ENCODE measurements around the gene PPP1CA.

The PPP1CA gene

GRCh38 chr11:67366961-67367760, 34.5 kb downstream of the PPP1CA start:
- Histone ChIP-seq H3K9ac (ENCODE audit: low read length) (no peak overlapping the region), H3K36me3 (ENCODE audit: insufficient read depth, low read length) (no peaks in the 10 kb centered on the region), H3K4me1 (ENCODE audit: insufficient read depth, low read length) (peaks cover 74% of the 10 kb centered on the region), H3K4me3 (ENCODE audit: low read depth in 1 of 2, low read length in 2 of 2) (peak overlapping the region in 1 of 2 donors; percentile 27), H3K27me3 (ENCODE audit: control insufficient read depth in 1 of 2, insufficient read depth in 2 of 2, low read length in 2 of 2) (no peaks in the 10 kb centered on the region), H3K27ac (ENCODE audit: low read depth, low read length) (peak overlapping the region; percentile 77), H3K9me3 (ENCODE audit: low read length) (no peaks in the 10 kb centered on the region)

GRCh38 chr11:67366546-67366945, 35.1 kb downstream of the PPP1CA start:
- peak overlapping the region; percentile 27 for H3K9ac ChIP-seq (ENCODE audit: low read length)

GRCh38 chr11:67365736-67366444, 35.8 kb downstream of the PPP1CA start:
- Histone ChIP-seq H3K4me3 (ENCODE audit: low read depth in 1 of 2, low read length in 2 of 2) (peak overlapping the region in 1 of 2 donors; percentile 27), H3K27ac (ENCODE audit: low read depth, low read length) (peak overlapping the region; percentile 89), H3K4me1 (ENCODE audit: insufficient read depth, low read length) (peaks cover 61% of the 10 kb centered on the region), H3K9ac (ENCODE audit: low read length) (peak overlapping the region; percentile 27), H3K27me3 (ENCODE audit: control insufficient read depth in 1 of 2, insufficient read depth in 2 of 2, low read length in 2 of 2) (no peaks in the 10 kb centered on the region), H3K36me3 (ENCODE audit: insufficient read depth, low read length) (no peaks in the 10 kb centered on the region), H3K9me3 (ENCODE audit: low read length) (no peaks in the 10 kb centered on the region)

More at GRCh38 chr11:67366546-67366945, 35.1 kb downstream of the PPP1CA start:
- no peaks in the 10 kb centered on the region for H3K36me3 ChIP-seq (ENCODE audit: insufficient read depth, low read length)
- peak overlapping the region in 1 of 2 donors; percentile 27 for H3K4me3 ChIP-seq (ENCODE audit: low read depth in 1 of 2, low read length in 2 of 2)
- no peaks in the 10 kb centered on the region for H3K9me3 ChIP-seq (ENCODE audit: low read length)
- peak overlapping the region; percentile 89 for H3K27ac ChIP-seq (ENCODE audit: low read depth, low read length)
- no peaks in the 10 kb centered on the region for H3K27me3 ChIP-seq (ENCODE audit: control insufficient read depth in 1 of 2, insufficient read depth in 2 of 2, low read length in 2 of 2)
- H3K4me1 ChIP-seq (ENCODE audit: insufficient read depth, low read length) = peaks cover 68% of the 10 kb centered on the region

GRCh38 chr11:67364783-67365722, 36.6 kb downstream of the PPP1CA start:
- no peaks in the 10 kb centered on the region for H3K36me3 ChIP-seq (ENCODE audit: insufficient read depth, low read length)
- H3K4me3 ChIP-seq (ENCODE audit: low read depth in 1 of 2, low read length in 2 of 2) = peak overlapping the region in 1 of 2 donors; percentile 27
- H3K27ac ChIP-seq (ENCODE audit: low read depth, low read length) = peak overlapping the region; percentile 89
- H3K9me3 ChIP-seq (ENCODE audit: low read length) = no peaks in the 10 kb centered on the region
- no peak overlapping the region for H3K9ac ChIP-seq (ENCODE audit: low read length)
- H3K27me3 ChIP-seq (ENCODE audit: control insufficient read depth in 1 of 2, insufficient read depth in 2 of 2, low read length in 2 of 2) = no peaks in the 10 kb centered on the region
- peaks cover 54% of the 10 kb centered on the region for H3K4me1 ChIP-seq (ENCODE audit: insufficient read depth, low read length)

- Histone ChIP-seq H3K4me3 (ENCODE audit: low read depth in 1 of 2, low read length in 2 of 2) (no peak overlapping the region), H3K36me3 (ENCODE audit: insufficient read depth, low read length) (no peaks in the 10 kb centered on the region), H3K9ac (ENCODE audit: low read length) (no peak overlapping the region), H3K27ac (ENCODE audit: low read depth, low read length) (no peak overlapping the region), H3K4me1 (ENCODE audit: insufficient read depth, low read length) (peaks cover 45% of the 10 kb centered on the region), H3K9me3 (ENCODE audit: low read length) (no peaks in the 10 kb centered on the region), H3K27me3 (ENCODE audit: control insufficient read depth in 1 of 2, insufficient read depth in 2 of 2, low read length in 2 of 2) (no peaks in the 10 kb centered on the region)
Observed at GRCh38 chr11:67364169-67364568, 37.5 kb downstream of the PPP1CA start.

- Histone ChIP-seq H3K36me3 (ENCODE audit: insufficient read depth, low read length) (no peaks in the 10 kb centered on the region), H3K27me3 (ENCODE audit: control insufficient read depth in 1 of 2, insufficient read depth in 2 of 2, low read length in 2 of 2) (no peaks in the 10 kb centered on the region), H3K4me1 (ENCODE audit: insufficient read depth, low read length) (peaks cover 44% of the 10 kb centered on the region), H3K9me3 (ENCODE audit: low read length) (no peaks in the 10 kb centered on the region), H3K4me3 (ENCODE audit: low read depth in 1 of 2, low read length in 2 of 2) (no peak overlapping the region), H3K27ac (ENCODE audit: low read depth, low read length) (no peak overlapping the region), H3K9ac (ENCODE audit: low read length) (no peak overlapping the region)
Observed at GRCh38 chr11:67357831-67358670, 43.6 kb downstream of the PPP1CA start.

DNA sequence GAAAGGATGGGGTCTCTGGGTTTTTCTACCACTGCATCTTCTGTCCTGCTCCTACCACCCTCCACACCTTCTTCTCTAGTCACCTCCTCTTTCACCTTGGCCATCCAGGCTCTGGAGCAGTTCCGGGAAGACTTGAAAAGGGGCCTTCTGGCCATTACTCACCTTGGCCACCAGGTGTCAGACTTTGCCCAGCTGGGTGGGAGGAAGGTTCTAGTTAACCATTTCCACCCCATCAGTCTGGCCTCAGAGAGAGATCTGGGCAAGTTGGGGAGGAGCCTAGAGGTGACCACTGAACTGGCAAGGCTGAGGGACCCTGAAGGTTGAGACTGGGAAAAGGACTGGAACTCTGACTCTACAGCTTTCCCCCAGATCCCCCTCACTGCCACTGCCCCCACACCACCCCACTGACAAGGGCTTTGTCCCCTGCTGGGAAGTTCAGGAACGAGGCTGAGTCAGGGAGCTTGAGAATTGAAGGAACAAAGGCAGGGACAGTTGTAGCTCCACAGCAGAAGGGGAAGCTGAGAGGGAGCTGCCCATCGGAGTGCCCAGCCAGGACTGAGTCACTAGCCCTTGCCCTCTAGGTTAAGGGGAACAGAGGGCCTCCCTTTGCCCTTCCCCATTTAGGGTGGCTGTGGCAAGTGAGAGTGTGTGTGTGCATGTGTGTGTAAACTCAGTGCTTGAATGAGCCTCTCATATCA, 44.6 kb downstream of the PPP1CA start:
- no peaks in the 10 kb centered on the region for H3K27me3 ChIP-seq (ENCODE audit: control insufficient read depth in 1 of 2, insufficient read depth in 2 of 2, low read length in 2 of 2)
- peaks cover 52% of the 10 kb centered on the region for H3K4me1 ChIP-seq (ENCODE audit: insufficient read depth, low read length)
- no peaks in the 10 kb centered on the region for H3K36me3 ChIP-seq (ENCODE audit: insufficient read depth, low read length)
- peak overlapping the region; percentile 12 for H3K9ac ChIP-seq (ENCODE audit: low read length)
- no peak overlapping the region for H3K27ac ChIP-seq (ENCODE audit: low read depth, low read length)
- H3K9me3 ChIP-seq (ENCODE audit: low read length) = no peaks in the 10 kb centered on the region
- no peak overlapping the region for H3K4me3 ChIP-seq (ENCODE audit: low read depth in 1 of 2, low read length in 2 of 2)

DNA sequence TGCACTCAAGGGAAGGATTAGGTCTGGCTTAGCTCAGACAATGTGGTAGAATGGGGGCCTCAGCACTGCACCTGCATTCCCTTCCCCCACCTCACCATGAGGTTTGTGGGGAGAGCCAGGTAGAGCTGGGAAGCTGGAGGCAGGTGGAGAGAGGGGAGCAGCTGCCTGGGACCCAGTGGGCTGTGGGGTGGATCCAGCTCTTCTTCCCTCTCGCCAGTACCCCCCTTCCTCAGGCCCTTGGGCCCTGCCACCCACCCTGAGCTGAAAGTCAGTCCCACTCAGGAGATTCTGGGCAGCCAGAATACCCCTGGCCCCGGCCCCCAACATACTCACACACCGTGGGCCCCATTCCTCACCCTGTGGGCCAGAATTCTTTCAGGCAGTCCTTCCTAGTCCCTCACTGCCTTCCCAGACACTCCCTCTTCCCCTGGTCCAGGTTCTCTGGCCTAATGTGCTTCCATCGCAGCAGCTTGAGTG, 45.2 kb downstream of the PPP1CA start:
- no peaks in the 10 kb centered on the region for H3K9me3 ChIP-seq (ENCODE audit: low read length)
- H3K27ac ChIP-seq (ENCODE audit: low read depth, low read length) = peak overlapping the region; percentile 16
- peaks cover 56% of the 10 kb centered on the region for H3K4me1 ChIP-seq (ENCODE audit: insufficient read depth, low read length)
- no peak overlapping the region for H3K9ac ChIP-seq (ENCODE audit: low read length)
- no peaks in the 10 kb centered on the region for H3K36me3 ChIP-seq (ENCODE audit: insufficient read depth, low read length)
- no peaks in the 10 kb centered on the region for H3K27me3 ChIP-seq (ENCODE audit: control insufficient read depth in 1 of 2, insufficient read depth in 2 of 2, low read length in 2 of 2)
- H3K4me3 ChIP-seq (ENCODE audit: low read depth in 1 of 2, low read length in 2 of 2) = no peak overlapping the region

GRCh38 chr11:67355794-67356386, 45.8 kb downstream of the PPP1CA start:
- peaks cover 58% of the 10 kb centered on the region for H3K4me1 ChIP-seq (ENCODE audit: insufficient read depth, low read length)
- no peaks in the 10 kb centered on the region for H3K9me3 ChIP-seq (ENCODE audit: low read length)
- H3K27ac ChIP-seq (ENCODE audit: low read depth, low read length) = peak overlapping the region; percentile 16
- no peaks in the 10 kb centered on the region for H3K36me3 ChIP-seq (ENCODE audit: insufficient read depth, low read length)
- no peak overlapping the region for H3K9ac ChIP-seq (ENCODE audit: low read length)
- no peak overlapping the region for H3K4me3 ChIP-seq (ENCODE audit: low read depth in 1 of 2, low read length in 2 of 2)
- no peaks in the 10 kb centered on the region for H3K27me3 ChIP-seq (ENCODE audit: control insufficient read depth in 1 of 2, insufficient read depth in 2 of 2, low read length in 2 of 2)

All from muscle layer of colon (tissue), 2 donors.